Neutrophil (primary cell): ENCODE results near the gene AP1G1.

Source experiments
- H3K27ac ChIP-seq: fragments of 200-600 bp; sonication (generic); 2 replicates; pipeline ENCODE4 v1.5.1; 2016; ENCODE audit warnings: mild to moderate bottlenecking, moderate library complexity
- H3K27me3 ChIP-seq: fragments of 200-600 bp; sonication (generic); 2 replicates; pipeline ENCODE4 v1.6.0; 2016; ENCODE audit warnings: mild to moderate bottlenecking
- H3K36me3 ChIP-seq: fragments of 200-600 bp; sonication (generic); 2 replicates; pipeline ENCODE4 v1.5.1; 2017
- H3K4me1 ChIP-seq, 2 experiments: fragments of 200-600 bp in 1 of 2; sonication (generic) in 1 of 2; 1 replicate in 1 of 2; 2 replicates in 1 of 2; pipeline versions ENCODE4 v1.5.1 to v1.6.1; 2013 to 2016; ENCODE audit warnings: low read depth in 1 of 2, low read length in 1 of 2, mild to moderate bottlenecking in 1 of 2, moderate library complexity in 1 of 2; ENCODE audit not compliant: control insufficient read depth in 1 of 2, insufficient read depth in 1 of 2
- H3K4me3 ChIP-seq, 2 experiments: fragments of 200-600 bp in 1 of 2; sonication (generic) in 1 of 2; 1 replicate in 1 of 2; 2 replicates in 1 of 2; pipeline ENCODE4 v1.5.1; 2013 to 2016; ENCODE audit warnings: low read depth in 1 of 2, low read length in 1 of 2, mild to moderate bottlenecking in 1 of 2, moderate library complexity in 1 of 2
- H3K9me3 ChIP-seq: fragments of 200-600 bp; sonication (generic); 2 replicates; pipeline ENCODE4 v1.5.1; 2016
- CTCF ChIP-seq: fragments of 200-600 bp; sonication (generic); IDR thresholded peaks from 2 replicates; pipeline ENCODE4 v1.5.1; 2016; ENCODE audit warnings: antibody characterized with exemption

Gene AP1G1

GRCh38 chr16:71767060-71767900 lies 41.4 kb downstream of the AP1G1 start:
- Histone ChIP-seq H3K27ac (no peak overlapping the region), H3K4me3 (no peak overlapping the region), H3K36me3 (peaks cover 88% of the 10 kb centered on the region), H3K27me3 (no peaks in the 10 kb centered on the region), H3K9me3 (no peaks in the 10 kb centered on the region), H3K4me1 (no peaks in the 10 kb centered on the region)
- TF ChIP-seq CTCF: no peak

GRCh38 chr16:71762186-71762585 lies 46.4 kb downstream of the AP1G1 start:
- no peak for TF ChIP-seq CTCF
- Histone ChIP-seq H3K4me3 (no peak overlapping the region), H3K36me3 (peaks cover 96% of the 10 kb centered on the region), H3K27me3 (no peaks in the 10 kb centered on the region), H3K9me3 (no peaks in the 10 kb centered on the region), H3K4me1 (no peaks in the 10 kb centered on the region), H3K27ac (no peak overlapping the region)

GRCh38 chr16:71761097-71761496 lies 47.5 kb downstream of the AP1G1 start:
- no peaks in the 10 kb centered on the region for H3K27me3 ChIP-seq
- peaks cover 96% of the 10 kb centered on the region for H3K36me3 ChIP-seq
- no peak overlapping the region for H3K4me3 ChIP-seq
- no peak overlapping the region for H3K27ac ChIP-seq
- TF ChIP-seq CTCF: no peak
- H3K4me1 ChIP-seq: no peaks in the 10 kb centered on the region
- H3K9me3 ChIP-seq: no peaks in the 10 kb centered on the region

GRCh38 chr16:71758293-71758760 lies 50.3 kb downstream of the AP1G1 start:
- no peak for TF ChIP-seq CTCF
- H3K4me3 ChIP-seq: no peak overlapping the region
- H3K27me3 ChIP-seq: no peaks in the 10 kb centered on the region
- peaks cover 98% of the 10 kb centered on the region for H3K36me3 ChIP-seq
- no peak overlapping the region for H3K27ac ChIP-seq
- H3K9me3 ChIP-seq: no peaks in the 10 kb centered on the region
- H3K4me1 ChIP-seq: no peaks in the 10 kb centered on the region

GRCh38 chr16:71754652-71755051 lies 54.0 kb downstream of the AP1G1 start:
- no peaks in the 10 kb centered on the region for H3K27me3 ChIP-seq
- peaks cover 91% of the 10 kb centered on the region for H3K36me3 ChIP-seq
- no peak for TF ChIP-seq CTCF
- no peaks in the 10 kb centered on the region for H3K4me1 ChIP-seq
- H3K4me3 ChIP-seq: no peak overlapping the region
- H3K27ac ChIP-seq: no peak overlapping the region
- no peaks in the 10 kb centered on the region for H3K9me3 ChIP-seq
